GM10248 (cell line): ENCODE measurements around the gene ENOX1.

Experiments
- CTCF ChIA-PET: fragments of 300-600 bp; sonication (Branson Sonifier 250); formaldehyde crosslinking; extraction: SDS; loops from one replicate; lab custom pipeline; 2021; ENCODE audit warnings: antibody characterized with exemption; lab: Yijun Ruan, JAX
- POLR2A ChIA-PET: fragments of 350-650 bp; sonication (Branson Sonifier 250); formaldehyde crosslinking; extraction: SDS; loops from one replicate; lab custom pipeline; 2020; ENCODE audit warnings: antibody characterized with exemption; lab: Yijun Ruan, JAX
- DNase-seq: peaks from one replicate; pipeline ENCODE4 v3.0.0; 2012; ENCODE audit errors: extremely low spot score
- TF ChIP-seq, protein P1 (sequence below): IDR thresholded peaks from 2 replicates; pipeline ENCODE4 v1.5.1; 2012; ENCODE audit warnings: mild to moderate bottlenecking, low read depth; ENCODE audit errors: extremely low read depth, missing control alignments, control extremely low read depth

Gene ENOX1

DNA sequence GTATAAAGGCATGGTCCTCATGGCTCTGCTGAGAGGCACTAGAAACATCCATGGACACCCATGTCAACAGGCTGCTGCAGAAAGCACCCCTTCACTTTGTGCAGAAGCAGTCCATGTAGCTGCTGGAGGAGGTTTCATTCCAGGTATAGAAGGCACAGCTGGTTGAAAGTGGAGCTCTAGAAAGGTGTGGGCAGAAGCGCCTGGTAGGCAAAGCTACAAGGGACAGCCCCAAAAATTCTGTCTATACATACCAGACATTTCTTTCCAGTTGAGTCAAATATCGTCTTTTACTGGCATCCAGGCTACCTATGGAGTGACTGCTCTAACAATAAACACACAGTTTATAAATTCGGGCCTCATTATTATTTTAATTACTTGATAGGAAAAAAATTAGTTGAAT is 129.3 kb downstream of the ENOX1 start:
- TF ChIP-seq, protein P1, sequence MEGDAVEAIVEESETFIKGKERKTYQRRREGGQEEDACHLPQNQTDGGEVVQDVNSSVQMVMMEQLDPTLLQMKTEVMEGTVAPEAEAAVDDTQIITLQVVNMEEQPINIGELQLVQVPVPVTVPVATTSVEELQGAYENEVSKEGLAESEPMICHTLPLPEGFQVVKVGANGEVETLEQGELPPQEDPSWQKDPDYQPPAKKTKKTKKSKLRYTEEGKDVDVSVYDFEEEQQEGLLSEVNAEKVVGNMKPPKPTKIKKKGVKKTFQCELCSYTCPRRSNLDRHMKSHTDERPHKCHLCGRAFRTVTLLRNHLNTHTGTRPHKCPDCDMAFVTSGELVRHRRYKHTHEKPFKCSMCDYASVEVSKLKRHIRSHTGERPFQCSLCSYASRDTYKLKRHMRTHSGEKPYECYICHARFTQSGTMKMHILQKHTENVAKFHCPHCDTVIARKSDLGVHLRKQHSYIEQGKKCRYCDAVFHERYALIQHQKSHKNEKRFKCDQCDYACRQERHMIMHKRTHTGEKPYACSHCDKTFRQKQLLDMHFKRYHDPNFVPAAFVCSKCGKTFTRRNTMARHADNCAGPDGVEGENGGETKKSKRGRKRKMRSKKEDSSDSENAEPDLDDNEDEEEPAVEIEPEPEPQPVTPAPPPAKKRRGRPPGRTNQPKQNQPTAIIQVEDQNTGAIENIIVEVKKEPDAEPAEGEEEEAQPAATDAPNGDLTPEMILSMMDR: no peak
- CTCF ChIA-PET: interaction anchor here (1.6 kb wide), 1 partner anchor 11 kb away, joined by 6 read pairs; no protein-coding TSS in a partner anchor
- DNase-seq: no peak
- POLR2A ChIA-PET: no interaction called here

DNA sequence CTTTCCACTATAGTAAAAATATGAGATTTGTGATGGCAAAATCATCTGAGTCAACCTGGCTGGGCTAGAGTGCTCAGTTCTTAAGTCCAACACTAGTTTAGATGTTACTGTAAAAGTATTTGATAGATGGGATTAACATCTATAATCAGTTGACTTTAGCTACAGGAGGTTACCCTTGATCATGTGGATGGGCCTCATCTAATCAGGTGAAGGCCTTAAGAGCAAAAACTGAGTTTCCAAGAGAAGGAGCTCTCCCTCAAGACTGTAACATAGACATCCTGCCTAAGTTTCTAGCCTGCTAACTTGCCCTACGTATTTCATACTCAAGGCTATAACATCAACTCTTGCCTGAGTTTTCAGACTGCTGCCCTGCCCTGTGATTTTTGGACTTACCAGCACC is 132.8 kb downstream of the ENOX1 start:
- POLR2A ChIA-PET: no interaction called here
- CTCF ChIA-PET: interaction anchor here (1.2 kb wide), 2 partner anchors 10 to 40 kb away, joined by 3 to 5 read pairs; no protein-coding TSS in a partner anchor
- DNase-seq: no peak
- TF ChIP-seq, protein P1: no peak

DNA sequence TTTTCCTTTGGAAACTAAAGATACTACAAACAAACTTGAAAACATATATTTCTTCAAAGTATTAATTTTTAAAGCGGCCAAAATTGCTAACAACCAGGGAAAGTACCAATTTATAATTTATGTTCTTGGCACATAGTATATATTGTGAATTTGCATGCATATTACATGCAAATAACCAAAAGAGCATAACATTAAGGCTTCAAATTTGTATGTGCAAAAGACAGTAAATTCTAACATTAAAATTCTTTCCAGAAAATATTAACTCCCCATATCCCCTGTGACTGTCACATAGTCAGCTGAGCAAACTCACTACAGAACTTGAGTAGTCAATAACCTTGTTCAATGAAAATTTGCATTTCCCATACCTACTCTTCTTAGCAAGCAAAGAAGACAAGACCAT is 133.4 kb downstream of the ENOX1 start:
- no peak for DNase-seq
- TF ChIP-seq, protein P1: no peak
- CTCF ChIA-PET: interaction anchor here (1.2 kb wide), 2 partner anchors 9 to 40 kb away, joined by 3 to 5 read pairs; no protein-coding TSS in a partner anchor
- POLR2A ChIA-PET: no interaction called here

DNA sequence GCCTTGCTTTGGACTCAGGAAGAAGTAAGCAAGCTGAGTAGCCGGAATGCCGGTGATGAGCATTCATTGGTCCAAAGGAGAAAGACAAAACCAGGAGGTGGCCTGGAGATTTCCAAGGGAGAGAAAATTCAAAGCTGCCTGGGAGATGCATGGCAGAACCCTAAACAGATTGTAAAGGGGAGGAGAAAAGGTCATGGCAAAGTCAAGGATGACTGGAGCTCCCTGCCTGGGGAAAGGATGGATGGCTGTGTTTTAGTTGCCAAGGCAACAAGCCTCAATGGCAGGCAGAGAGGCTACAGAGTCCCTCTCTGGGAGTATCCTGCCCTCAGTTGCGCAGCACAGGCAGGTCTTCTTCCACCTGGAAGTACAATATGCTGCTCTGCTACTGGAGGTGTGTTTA is 134.0 kb downstream of the ENOX1 start:
- TF ChIP-seq, protein P1: no peak
- ChIA-PET CTCF (no interaction called here), POLR2A (no interaction called here)
- no peak for DNase-seq

DNA sequence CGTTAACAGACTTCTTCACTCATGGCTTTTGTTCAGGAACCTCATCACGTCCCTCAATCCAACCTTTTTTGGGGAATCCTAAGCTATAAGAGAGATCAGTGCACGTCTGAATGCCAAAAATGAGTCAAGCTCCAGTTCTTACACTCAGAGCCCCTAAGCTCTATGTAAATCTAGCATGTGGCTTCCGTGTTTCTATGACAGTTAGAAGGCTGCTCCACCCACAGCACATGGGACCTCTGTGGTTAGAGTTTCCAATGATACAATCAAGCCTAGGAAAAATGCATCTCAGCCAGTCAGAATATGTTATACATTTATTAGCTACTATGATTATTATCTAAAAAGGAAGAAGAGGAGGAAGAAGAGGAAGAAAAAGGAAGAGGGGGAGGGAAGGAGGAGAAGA is 135.9 kb downstream of the ENOX1 start:
- POLR2A ChIA-PET: no interaction called here
- CTCF ChIA-PET: interaction anchor here (1.7 kb wide), 1 partner anchor 17 kb away, joined by 4 read pairs; no protein-coding TSS in a partner anchor
- DNase-seq: no peak
- TF ChIP-seq, protein P1: no peak

DNA sequence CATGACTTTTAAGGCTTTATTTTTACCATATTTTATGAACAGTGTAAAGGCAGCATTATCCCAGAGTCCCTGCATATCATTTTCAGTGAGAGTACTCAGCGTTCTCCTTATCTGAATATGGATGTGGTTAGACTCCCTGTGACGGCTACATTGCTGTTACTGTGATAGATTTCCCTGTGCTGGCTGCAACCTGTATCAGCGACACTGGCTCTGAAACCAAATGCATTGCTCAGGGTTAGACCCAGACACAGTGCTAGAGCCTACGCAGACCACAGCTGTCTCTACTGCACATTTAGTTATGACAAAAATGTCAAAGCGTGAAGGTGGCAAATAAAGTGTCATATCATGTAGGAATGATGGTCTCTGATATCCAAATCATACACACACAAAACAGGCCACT is 138.0 kb downstream of the ENOX1 start:
- TF ChIP-seq, protein P1: no peak
- no peak for DNase-seq
- ChIA-PET CTCF (interaction anchor here (1.0 kb wide), 1 partner anchor 15 kb away, joined by 3 read pairs; no protein-coding TSS in a partner anchor), POLR2A (no interaction called here)
